Spleen (tissue), 7 donors: ENCODE results near the gene CMTM7.

Source experiments
- CTCF ChIP-seq, 11 experiments: fragments of 200-600 bp in 7 of 11; fragments of 450-650 bp in 4 of 11; sonication (generic) in 4 of 11; IDR thresholded peaks in 8 of 11; conservative IDR thresholded peaks in 3 of 11; 1 replicate in 7 of 11; 2 replicates in 4 of 11; pipeline versions ENCODE4 v1.4.0 to v1.8.0; 2016 to 2021; ENCODE audit warnings: antibody characterized with exemption in 11 of 11, inconsistent platforms in 4 of 11, mild to moderate bottlenecking in 1 of 11
- POLR2A ChIP-seq, 3 donors: fragments of 450-650 bp; IDR thresholded peaks; one replicate each; pipeline ENCODE4 v1.5.1; 2017; ENCODE audit warnings: antibody characterized with exemption in 3 of 3, mild to moderate bottlenecking in 1 of 3
- donor health status: DM: no; HTN: no; CAD: no; lungs with moderate emphysema.
- donor health status: DM: no; HTN: no; CAD: no.
- donor health status: DM: no; HTN: no; CAD: no.

DNA sequence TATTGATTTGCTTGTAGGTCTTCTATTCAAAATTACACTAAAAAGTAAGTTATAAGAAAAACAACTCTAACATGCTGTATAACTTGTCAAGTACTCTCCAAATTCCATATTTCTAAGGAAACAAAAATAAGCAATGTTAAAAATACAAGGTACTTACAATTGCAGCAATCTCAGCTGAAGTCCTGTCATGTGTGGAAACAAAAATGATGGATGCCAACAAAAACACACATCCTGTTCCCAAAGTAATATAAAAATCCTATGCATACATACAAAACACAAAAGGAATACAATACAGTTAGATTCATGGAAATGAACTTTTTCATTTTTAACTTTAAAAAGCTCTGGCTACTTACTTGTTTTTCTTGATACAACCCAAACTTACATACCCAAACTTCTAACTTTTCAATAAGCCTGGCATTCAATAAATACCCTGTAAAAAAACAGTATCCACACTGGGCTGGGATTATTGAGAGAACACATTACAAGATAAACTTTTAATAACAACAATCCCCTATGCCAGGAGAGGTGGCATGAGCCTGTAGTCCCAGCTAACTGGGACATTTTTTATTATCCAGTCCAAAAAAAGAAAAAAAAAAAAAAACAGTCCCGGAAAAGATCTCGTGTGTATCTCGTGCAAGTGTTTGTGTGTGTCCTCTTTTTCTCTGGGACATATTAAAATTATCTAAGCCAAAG is 96.3 kb downstream of the CMTM7 start:
- no peak for TF ChIP-seq CTCF (IDR thresholded peaks at IDR 0.05 in 8 of 11, conservative IDR thresholded peaks at IDR 0.05 in 3 of 11)
- TF ChIP-seq POLR2A (IDR thresholded peaks at IDR 0.05), result no peak
